Endothelial cell of umbilical vein (primary cell): ENCODE data around the gene NFS1. TPM values are rescaled to one million over a fixed set of nuclear protein-coding genes. Genes with fewer than 3 reads are reported as not detected.

Experiments used
- BruUV-seq: library from RNA; stranded (reverse); fragments of 400-500 nt; replicated peaks from 2 replicates; lab custom pipeline; 2021; lab: Mats Ljungman, UMichigan
- CTCF ChIA-PET: fragments of 300-600, 350-600 bp; sonication (Branson Sonifier 250); formaldehyde crosslinking; loops from one replicate; lab custom pipeline; 2021; ENCODE audit warnings: antibody characterized with exemption, inconsistent platforms; lab: Charles Lee
- POLR2A ChIA-PET: fragments of 300-600, 350-600 bp; sonication (Branson Sonifier 250); formaldehyde crosslinking; loops from one replicate; lab custom pipeline; 2021; ENCODE audit warnings: antibody characterized with exemption, inconsistent platforms; lab: Charles Lee
- DNase-seq: peaks from one replicate; pipeline ENCODE4 v3.0.0-alpha.2; 2011; ENCODE audit warnings: low read depth, low spot score
- FAIRE-seq: peaks from 2 replicates; lab custom pipeline; 2011; peaks lifted over from hg19 to GRCh38; lab: Jason Lieb, UNC
- H2AFZ ChIP-seq: 2 replicates; pipeline ENCODE4 v1.6.0; 2012; ENCODE audit warnings: low read depth, low read length, control low read depth, inconsistent platforms
- H3K27ac ChIP-seq: 2 replicates; pipeline ENCODE4 v1.5.1; 2011; ENCODE audit warnings: low read depth, mild to moderate bottlenecking, control low read depth, low read length, moderate library complexity; ENCODE audit not compliant: insufficient read depth
- H3K27me3 ChIP-seq, 2 experiments: 2 replicates each; pipeline versions ENCODE4 v1.6.0 to v1.6.1; 2011; ENCODE audit warnings: low read length in 2 of 2, mixed read lengths in 1 of 2; ENCODE audit not compliant: control insufficient read depth in 2 of 2, insufficient read depth in 2 of 2
- H3K36me3 ChIP-seq, 2 experiments: 2 replicates in 1 of 2; 3 replicates in 1 of 2; pipeline ENCODE4 v1.5.1; 2011; ENCODE audit warnings: low read length in 2 of 2, mild to moderate bottlenecking in 1 of 2, moderate library complexity in 1 of 2; ENCODE audit not compliant: control insufficient read depth in 2 of 2, insufficient read depth in 2 of 2; ENCODE audit errors: extremely low read depth in 1 of 2
- H3K4me1 ChIP-seq: 3 replicates; pipeline ENCODE4 v1.5.1; 2011; ENCODE audit warnings: mild to moderate bottlenecking, low read length; ENCODE audit not compliant: control insufficient read depth, insufficient read depth; ENCODE audit errors: extremely low read depth
- H3K4me2 ChIP-seq: 2 replicates; pipeline ENCODE4 v1.6.1; 2011; ENCODE audit warnings: low read length, control low read depth, mixed read lengths; ENCODE audit not compliant: insufficient read depth
- H3K4me3 ChIP-seq, 3 experiments: fragments of 200-600 bp in 1 of 3; sonication (generic), shearing (Covaris generic) in 1 of 3; replicated peaks in 1 of 3; 2 replicates each; pipeline ENCODE4 v1.5.1; 2011 to 2016; ENCODE audit warnings: control low read depth in 3 of 3, low read length in 3 of 3, mild to moderate bottlenecking in 2 of 3, inconsistent platforms in 1 of 3, low read depth in 1 of 3, moderate library complexity in 1 of 3; ENCODE audit not compliant: insufficient read depth in 1 of 3
- H3K79me2 ChIP-seq: 2 replicates; pipeline ENCODE4 v1.6.0; 2012; ENCODE audit warnings: low read length, inconsistent platforms; ENCODE audit not compliant: control insufficient read depth, insufficient read depth
- H3K9ac ChIP-seq: replicated peaks from 2 replicates; pipeline ENCODE3; 2011; ENCODE audit warnings: low read length, control low read depth; ENCODE audit not compliant: insufficient read depth; ENCODE audit errors: extremely low read depth
- H3K9me1 ChIP-seq: replicated peaks from 3 replicates; pipeline ENCODE4 v1.6.0; 2011; ENCODE audit warnings: mild to moderate bottlenecking, low read length; ENCODE audit not compliant: control insufficient read depth, insufficient read depth; ENCODE audit errors: extremely low read depth
- H3K9me3 ChIP-seq: replicated peaks from 2 replicates; pipeline ENCODE4 v1.5.1; 2012; ENCODE audit warnings: low read length, inconsistent platforms; ENCODE audit not compliant: control insufficient read depth, insufficient read depth
- H4K20me1 ChIP-seq: replicated peaks from 2 replicates; pipeline ENCODE3; 2011; ENCODE audit warnings: mild to moderate bottlenecking, low read length; ENCODE audit not compliant: control insufficient read depth, insufficient read depth; ENCODE audit errors: extremely low read depth
- CTCF ChIP-seq, 2 donors: IDR thresholded peaks; 1 replicate in 1 of 2; 2 replicates in 1 of 2; pipeline ENCODE4 v1.5.1; 2011; ENCODE audit warnings: low read length in 2 of 2, mild to moderate bottlenecking in 2 of 2, moderate library complexity in 2 of 2, control low read depth in 1 of 2, inconsistent platforms in 1 of 2, low read depth in 1 of 2; ENCODE audit not compliant: insufficient read depth in 1 of 2; ENCODE audit errors: extremely low read depth in 1 of 2
- EZH2 ChIP-seq: IDR thresholded peaks from 2 replicates; pipeline ENCODE4 v1.6.1; 2012; ENCODE audit warnings: borderline replicate concordance, low read depth, mild to moderate bottlenecking, moderate library complexity, low read length, inconsistent platforms; ENCODE audit not compliant: severe bottlenecking
- FOS ChIP-seq: IDR thresholded peaks from 2 replicates; pipeline ENCODE4 v1.6.1; 2011; ENCODE audit warnings: mild to moderate bottlenecking, low read length, moderate library complexity, borderline replicate concordance; ENCODE audit not compliant: insufficient read depth
- GATA2 ChIP-seq: IDR thresholded peaks from 2 replicates; pipeline ENCODE4 v1.7.0; 2011; ENCODE audit warnings: low read depth, mild to moderate bottlenecking, moderate library complexity, mixed read lengths, low read length; ENCODE audit not compliant: insufficient read length, insufficient read depth
- JUN ChIP-seq: IDR thresholded peaks from 2 replicates; pipeline ENCODE4 v1.6.1; 2011; ENCODE audit warnings: borderline replicate concordance, low read depth; ENCODE audit not compliant: insufficient read length, insufficient read depth
- MAX ChIP-seq: IDR thresholded peaks from 2 replicates; pipeline ENCODE4 v1.6.1; 2011; ENCODE audit not compliant: insufficient read depth, insufficient read length
- MYC ChIP-seq: IDR thresholded peaks from one replicate; pipeline ENCODE4 v1.6.1; 2011; ENCODE audit warnings: mild to moderate bottlenecking, low read depth, low read length
- POLR2A ChIP-seq: IDR thresholded peaks from 2 replicates; pipeline ENCODE4 v1.6.1; 2012; ENCODE audit warnings: low read depth, mild to moderate bottlenecking, control low read depth, low read length
- POLR2AphosphoS5 ChIP-seq: IDR thresholded peaks from 2 replicates; pipeline ENCODE4 v1.6.1; 2012; ENCODE audit warnings: low read depth, mild to moderate bottlenecking, control low read depth, low read length, moderate library complexity; ENCODE audit not compliant: insufficient read depth
- dilution Hi-C: fragments of 300-500 bp; cut with MboI; formaldehyde crosslinking; loops from one replicate; pipeline ENCODE4 v1.15.0; 2019; ENCODE audit warnings: low sequenced_read_pairs; ENCODE audit not compliant: extremely low pct_ligation_motif_present
- intact Hi-C: fragments of 100-400 bp; cut with micrococcal nuclease; formaldehyde crosslinking; loops from one replicate; pipeline ENCODE4 v1.10.0; 2022
- polyA plus RNA-seq, 4 experiments: library from polyadenylated mRNA; depleted of rRNA in 3 of 4; stranded (reverse) in 3 of 4; unstranded in 1 of 4; fragments of >200 nt; gene quantifications; 2 replicates each; pipeline versions ENCODE4 v1.2.1 to v1.2.3, GENCODE V29; 2011 to 2012; ENCODE audit warnings: missing spikeins in 1 of 4
- total RNA-seq: library from RNA; stranded (reverse); gene quantifications from 2 replicates; pipeline ENCODE4 v1.2.3, GENCODE V29; 2021

NFS1 gene
- total and polyA plus RNA-seq, 2 donors (not counting 3 experiments of a cell fraction or from before 2014, with no cell fraction given): 25.1 to 28.4 TPM

DNA sequence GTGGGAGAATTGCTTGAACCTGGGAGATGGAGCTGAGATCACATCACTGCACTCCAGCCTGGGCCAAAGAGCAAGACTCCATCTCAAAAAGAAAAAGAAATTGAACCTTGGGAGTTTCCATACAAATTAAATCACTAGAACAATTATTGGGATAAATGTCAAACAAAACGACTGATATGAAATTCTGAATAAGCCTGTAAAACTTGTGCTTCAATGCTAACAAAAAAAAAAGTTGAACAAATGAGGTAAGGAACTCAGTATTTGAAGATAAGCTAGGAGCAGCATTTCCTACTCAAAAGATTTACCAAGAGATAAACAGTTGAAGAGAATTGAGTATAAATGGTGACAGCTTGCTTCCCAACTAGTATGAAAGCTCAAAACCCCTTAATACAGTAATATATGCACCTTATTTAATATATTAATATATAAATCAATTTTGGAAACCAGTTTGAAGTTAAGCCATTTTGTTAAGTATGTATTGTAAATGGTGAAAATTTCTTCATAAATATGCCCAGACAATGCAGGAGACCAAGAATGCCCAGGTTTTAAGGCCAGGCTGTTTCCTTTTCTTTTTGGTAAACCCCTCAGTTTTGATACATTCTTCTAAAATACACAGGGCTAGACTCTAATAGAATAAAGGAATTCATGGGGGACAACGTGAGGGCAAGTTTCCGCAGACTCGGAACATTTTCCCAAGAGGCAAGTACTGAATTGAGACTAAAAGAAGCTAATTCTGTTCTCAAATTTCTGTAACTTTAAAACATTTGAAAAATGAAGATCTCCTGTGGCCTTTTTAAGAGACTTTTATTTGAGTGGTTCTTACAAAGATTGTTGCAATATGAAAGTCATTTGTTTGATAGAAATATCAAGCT, 3.9 kb upstream of the NFS1 start:
- no peak for TF ChIP-seq EZH2
- TF ChIP-seq JUN: no peak
- TF ChIP-seq FOS: no peak
- no peak for TF ChIP-seq MYC
- TF ChIP-seq GATA2: no peak
- no peak for TF ChIP-seq CTCF (IDR thresholded peaks at IDR 0.05; ENCODE audit: extremely low read depth in 1 of 2, insufficient read depth in 1 of 2, low read depth in 1 of 2, low read length in 2 of 2)
- TF ChIP-seq POLR2A: peak; percentile 16
- no peak for TF ChIP-seq MAX
- TF ChIP-seq POLR2AphosphoS5: peak; percentile 9
- Histone ChIP-seq H3K9me1 (no peaks in the 10 kb centered on the region), H3K27me3 (no peaks in the 10 kb centered on the region), H3K36me3 (peaks cover 16 to 28% of the 10 kb centered on the region in 2 experiments), H3K79me2 (peaks cover 15% of the 10 kb centered on the region), H3K9ac (no peak overlapping the region), H3K4me3 (no peak overlapping the region), H3K27ac (no peak overlapping the region), H3K4me2 (no peak overlapping the region), H3K4me1 (peaks cover 14% of the 10 kb centered on the region), H4K20me1 (peaks cover 5% of the 10 kb centered on the region), H3K9me3 (no peaks in the 10 kb centered on the region), H2AFZ (no peak overlapping the region)
- dilution Hi-C loops: no loop called here
- intact Hi-C loops: no loop called here
- DNase-seq (no peak), FAIRE-seq (no peak)
- BruUV-seq: no TSS peak
- ChIA-PET CTCF (interaction anchor here (1.0 to 1.3 kb wide), 5 partner anchors 9 to 251 kb away, joined by 3 to 5 read pairs (median 3); partner anchors contain the start of gene SCAND1), POLR2A (interaction anchor here (0.8 kb wide), 1 partner anchor 23 kb away, joined by 3 read pairs; no protein-coding TSS in a partner anchor)
